Endothelial cell of umbilical vein (primary cell): ENCODE results near the gene TTC9.

Source experiments
- CTCF ChIP-seq, 2 donors: IDR thresholded peaks; 1 replicate in 1 of 2; 2 replicates in 1 of 2; pipeline ENCODE4 v1.5.1; 2011; ENCODE audit warnings: low read length in 2 of 2, mild to moderate bottlenecking in 2 of 2, moderate library complexity in 2 of 2, control low read depth in 1 of 2, inconsistent platforms in 1 of 2, low read depth in 1 of 2; ENCODE audit not compliant: insufficient read depth in 1 of 2; ENCODE audit errors: extremely low read depth in 1 of 2
- FOS ChIP-seq: IDR thresholded peaks from 2 replicates; pipeline ENCODE4 v1.6.1; 2011; ENCODE audit warnings: mild to moderate bottlenecking, low read length, moderate library complexity, borderline replicate concordance; ENCODE audit not compliant: insufficient read depth
- JUN ChIP-seq: IDR thresholded peaks from 2 replicates; pipeline ENCODE4 v1.6.1; 2011; ENCODE audit warnings: borderline replicate concordance, low read depth; ENCODE audit not compliant: insufficient read length, insufficient read depth
- POLR2A ChIP-seq: IDR thresholded peaks from 2 replicates; pipeline ENCODE4 v1.6.1; 2012; ENCODE audit warnings: low read depth, mild to moderate bottlenecking, control low read depth, low read length
- POLR2AphosphoS5 ChIP-seq: IDR thresholded peaks from 2 replicates; pipeline ENCODE4 v1.6.1; 2012; ENCODE audit warnings: low read depth, mild to moderate bottlenecking, control low read depth, low read length, moderate library complexity; ENCODE audit not compliant: insufficient read depth
- TF ChIP-seq, protein P1 (sequence below): IDR thresholded peaks from 2 replicates; pipeline ENCODE4 v1.6.1; 2011; ENCODE audit not compliant: insufficient read depth, insufficient read length

- TF ChIP-seq CTCF (IDR thresholded peaks at IDR 0.05; ENCODE audit: extremely low read depth in 1 of 2, insufficient read depth in 1 of 2, low read depth in 1 of 2, low read length in 2 of 2) (peak; percentile 40 to 55), POLR2AphosphoS5 (no peak), POLR2A (no peak), FOS (no peak), JUN (no peak)
- TF ChIP-seq, protein P1, sequence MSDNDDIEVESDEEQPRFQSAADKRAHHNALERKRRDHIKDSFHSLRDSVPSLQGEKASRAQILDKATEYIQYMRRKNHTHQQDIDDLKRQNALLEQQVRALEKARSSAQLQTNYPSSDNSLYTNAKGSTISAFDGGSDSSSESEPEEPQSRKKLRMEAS, result no peak
Observed at GRCh38 chr14:70622111-70622712, 19.5 kb upstream of the TTC9 start.
